HepG2 (cell line): ENCODE measurements around the gene PHTF2. TPM values are rescaled to one million over a fixed set of nuclear protein-coding genes. Genes with fewer than 3 reads are reported as not detected.

Experiments used
- ATAD3A ChIP-seq: sonication (generic); formaldehyde crosslinking; IDR thresholded peaks from 2 replicates; pipeline ENCODE4 v1.4.0; 2020; ENCODE audit warnings: missing genetic modification reagents
- ETV6 ChIP-seq: sonication (generic); formaldehyde crosslinking; conservative IDR thresholded peaks from 2 replicates; pipeline ENCODE4 v1.4.0; 2020; ENCODE audit warnings: missing genetic modification reagents
- HMGXB4 ChIP-seq, 2 experiments: sonication (generic) in 1 of 2; formaldehyde crosslinking in 1 of 2; IDR thresholded peaks; 2 replicates each; pipeline versions ENCODE4 v1.4.0 to v1.6.1; 2018 to 2020; ENCODE audit warnings: missing genetic modification reagents in 2 of 2, borderline replicate concordance in 1 of 2, low read depth in 1 of 2, mild to moderate bottlenecking in 1 of 2, missing biosample characterization in 1 of 2
- MED8 ChIP-seq: sonication (generic); formaldehyde crosslinking; IDR thresholded peaks from 2 replicates; pipeline ENCODE4 v1.8.1; 2023; ENCODE audit warnings: mild to moderate bottlenecking, missing genetic modification reagents; ENCODE audit not compliant: insufficient replicate concordance
- MYC ChIP-seq: sonication (generic); formaldehyde crosslinking; IDR thresholded peaks from 2 replicates; pipeline ENCODE4 v1.9.0; 2021; ENCODE audit warnings: missing genetic modification reagents, borderline replicate concordance
- NFRKB ChIP-seq: fragments of 450-650 bp; IDR thresholded peaks from 2 replicates; pipeline ENCODE4 v1.6.1; 2017
- PHF8 ChIP-seq: sonication (generic); formaldehyde crosslinking; IDR thresholded peaks from 2 replicates; pipeline ENCODE4 v1.5.0; 2020; ENCODE audit warnings: missing genetic modification reagents
- U2AF2 ChIP-seq: fragments of 200-400 bp; formaldehyde crosslinking; IDR thresholded peaks from 2 replicates; pipeline ENCODE4 v1.6.1; 2017; ENCODE audit warnings: low read depth, mild to moderate bottlenecking, low read length
- XBP1 ChIP-seq: sonication (generic); formaldehyde crosslinking; IDR thresholded peaks from 2 replicates; pipeline ENCODE4 v1.5.0; 2020; ENCODE audit warnings: missing genetic modification reagents
- ZFP36L1 ChIP-seq: sonication (generic); formaldehyde crosslinking; IDR thresholded peaks from 2 replicates; pipeline ENCODE4 v1.8.0; 2022; ENCODE audit warnings: mild to moderate bottlenecking, missing genetic modification reagents, moderate library complexity
- ZNF260 ChIP-seq: sonication (generic); formaldehyde crosslinking; IDR thresholded peaks from 2 replicates; pipeline ENCODE4 v1.4.0; 2020; ENCODE audit warnings: missing genetic modification reagents, low read depth, mild to moderate bottlenecking, borderline replicate concordance
- ZNF275 ChIP-seq: sonication (generic); formaldehyde crosslinking; IDR thresholded peaks from 2 replicates; pipeline ENCODE4 v1.8.0; 2022; ENCODE audit warnings: missing genetic modification reagents, mild to moderate bottlenecking, inconsistent platforms, borderline replicate concordance
- ZNF816 ChIP-seq: sonication (generic); formaldehyde crosslinking; IDR thresholded peaks from 2 replicates; pipeline ENCODE4 v1.8.0; 2022; ENCODE audit warnings: missing genetic modification reagents, mild to moderate bottlenecking, borderline replicate concordance
- ZSCAN5A ChIP-seq: sonication (generic); formaldehyde crosslinking; IDR thresholded peaks from 2 replicates; pipeline ENCODE4 v1.8.0; 2022; ENCODE audit warnings: mild to moderate bottlenecking, missing genetic modification reagents, borderline replicate concordance
- polyA plus RNA-seq, 8 experiments: library from polyadenylated mRNA; depleted of rRNA in 3 of 8; stranded (reverse) in 7 of 8; unstranded in 1 of 8; fragments of >200 nt; fragmentation: Illumina TruSeq in 4 of 8; extraction: Trizol in 4 of 8; gene quantifications; 2 replicates each; pipeline versions ENCODE4 v1.2.1 to v1.2.3, GENCODE V29; 2011 to 2016; ENCODE audit warnings: low read depth in 4 of 8, missing spikeins in 1 of 8, mixed read lengths in 1 of 8; ENCODE audit not compliant: insufficient read depth in 1 of 8
- total RNA-seq, 5 experiments: library from RNA; depleted of rRNA; stranded (reverse); fragments of >200 nt; fragmentation: Illumina TruSeq; extraction: Trizol; gene quantifications; 2 replicates each; pipeline ENCODE4 v1.2.3, GENCODE V29; 2016; ENCODE audit warnings: low read depth in 1 of 5
- TF ChIP-seq, protein P1 (sequence below): sonication (generic); formaldehyde crosslinking; IDR thresholded peaks from 2 replicates; pipeline ENCODE4 v1.5.1; 2020; ENCODE audit warnings: mild to moderate bottlenecking, missing genetic modification reagents, moderate library complexity
- TF ChIP-seq, protein P2 (sequence below): sonication (generic); formaldehyde crosslinking; IDR thresholded peaks from 2 replicates; pipeline ENCODE4 v1.8.0; 2022; ENCODE audit warnings: low read depth, missing genetic modification reagents
- TF ChIP-seq, protein P3 (sequence below): sonication (generic); formaldehyde crosslinking; IDR thresholded peaks from 2 replicates; pipeline ENCODE4 v1.4.0; 2020; ENCODE audit warnings: missing genetic modification reagents

Gene PHTF2
- total and polyA plus RNA-seq, 2 of the 13 experiments (the other 11 are each of a cell fraction or from before 2014, with no cell fraction given): 7.4 to 10.2 TPM

DNA sequence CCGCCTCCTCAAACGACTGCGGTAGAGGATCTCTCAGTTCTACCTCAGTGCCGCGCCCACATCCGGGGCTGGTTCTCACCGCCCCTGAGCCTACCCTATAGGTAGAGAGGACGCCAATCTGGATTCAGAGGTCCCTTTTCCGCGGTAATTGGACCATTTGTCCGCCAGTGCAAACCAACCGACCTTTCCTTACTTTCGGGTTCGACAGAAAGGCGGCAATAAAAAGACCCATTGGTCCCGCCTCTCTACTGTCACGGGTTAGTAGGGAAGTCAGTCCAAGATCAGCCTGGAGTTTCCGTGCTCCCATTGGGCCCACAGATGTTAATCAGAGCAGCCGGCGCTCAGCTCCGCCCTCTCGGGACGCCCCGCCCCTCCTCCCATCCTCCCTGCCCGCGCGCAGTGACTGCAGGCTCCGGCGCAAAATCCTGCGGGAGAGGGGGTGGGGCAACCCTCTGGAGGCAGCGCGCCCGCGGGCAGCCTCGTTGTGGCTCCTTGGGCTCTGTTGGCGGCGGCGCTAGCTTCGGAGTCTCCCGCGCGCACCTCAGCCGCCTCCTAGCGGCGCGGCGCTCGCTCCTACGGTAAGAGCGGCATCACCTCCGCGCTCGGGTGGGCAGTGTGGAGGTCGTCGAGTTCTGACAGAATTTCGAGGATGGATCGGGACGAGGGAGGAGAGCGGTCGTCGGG lies at the start of gene PHTF2, which contains the start of gene TMEM60 (continued):
- TF ChIP-seq HMGXB4 (CRISPR knock-in tag; IDR thresholded peaks at IDR 0.05; ENCODE audit: borderline replicate concordance in 1 of 2, low read depth in 1 of 2) (peak; percentile 79 to 93), ZNF816 (CRISPR knock-in tag) (peak; percentile 33; the same call in 1 of the 2 replicates), XBP1 (no peak), ZFP36L1 (CRISPR knock-in tag) (no peak), ZNF275 (CRISPR knock-in tag) (0 out of 2 replicates have a peak, but pooled peaks have one; percentile 37), PHF8 (CRISPR knock-in tag) (peak; percentile 82), ZNF260 (CRISPR knock-in tag) (no peak), ATAD3A (CRISPR knock-in tag) (no peak), MED8 (CRISPR knock-in tag) (peak; percentile 4), ETV6 (CRISPR knock-in tag) (0 out of 2 replicates have a peak, but pooled peaks have one; percentile 22), ZSCAN5A (CRISPR knock-in tag) (peak; percentile 48; the same call in 1 of the 2 replicates), MYC (CRISPR knock-in tag) (peak; percentile 81; the same call in 1 of the 2 replicates), NFRKB (no peak), U2AF2 (no peak)
- TF ChIP-seq, protein P1, sequence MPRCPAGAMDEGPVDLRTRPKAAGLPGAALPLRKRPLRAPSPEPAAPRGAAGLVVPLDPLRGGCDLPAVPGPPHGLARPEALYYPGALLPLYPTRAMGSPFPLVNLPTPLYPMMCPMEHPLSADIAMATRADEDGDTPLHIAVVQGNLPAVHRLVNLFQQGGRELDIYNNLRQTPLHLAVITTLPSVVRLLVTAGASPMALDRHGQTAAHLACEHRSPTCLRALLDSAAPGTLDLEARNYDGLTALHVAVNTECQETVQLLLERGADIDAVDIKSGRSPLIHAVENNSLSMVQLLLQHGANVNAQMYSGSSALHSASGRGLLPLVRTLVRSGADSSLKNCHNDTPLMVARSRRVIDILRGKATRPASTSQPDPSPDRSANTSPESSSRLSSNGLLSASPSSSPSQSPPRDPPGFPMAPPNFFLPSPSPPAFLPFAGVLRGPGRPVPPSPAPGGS (CRISPR knock-in tag): peak; percentile 34; the same call in 1 of the 2 replicates
- TF ChIP-seq, protein P2, sequence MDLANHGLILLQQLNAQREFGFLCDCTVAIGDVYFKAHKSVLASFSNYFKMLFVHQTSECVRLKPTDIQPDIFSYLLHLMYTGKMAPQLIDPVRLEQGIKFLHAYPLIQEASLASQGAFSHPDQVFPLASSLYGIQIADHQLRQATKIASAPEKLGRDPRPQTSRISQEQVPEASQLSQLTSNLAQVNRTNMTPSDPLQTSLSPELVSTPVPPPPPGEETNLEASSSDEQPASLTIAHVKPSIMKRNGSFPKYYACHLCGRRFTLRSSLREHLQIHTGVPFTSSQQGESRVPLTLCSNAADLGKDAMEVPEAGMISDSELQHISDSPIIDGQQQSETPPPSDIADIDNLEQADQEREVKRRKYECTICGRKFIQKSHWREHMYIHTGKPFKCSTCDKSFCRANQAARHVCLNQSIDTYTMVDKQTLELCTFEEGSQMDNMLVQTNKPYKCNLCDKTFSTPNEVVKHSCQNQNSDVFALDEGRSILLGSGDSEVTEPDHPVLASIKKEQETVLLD (CRISPR knock-in tag): peak; percentile 72; the same call in 1 of the 2 replicates
- TF ChIP-seq, protein P3, sequence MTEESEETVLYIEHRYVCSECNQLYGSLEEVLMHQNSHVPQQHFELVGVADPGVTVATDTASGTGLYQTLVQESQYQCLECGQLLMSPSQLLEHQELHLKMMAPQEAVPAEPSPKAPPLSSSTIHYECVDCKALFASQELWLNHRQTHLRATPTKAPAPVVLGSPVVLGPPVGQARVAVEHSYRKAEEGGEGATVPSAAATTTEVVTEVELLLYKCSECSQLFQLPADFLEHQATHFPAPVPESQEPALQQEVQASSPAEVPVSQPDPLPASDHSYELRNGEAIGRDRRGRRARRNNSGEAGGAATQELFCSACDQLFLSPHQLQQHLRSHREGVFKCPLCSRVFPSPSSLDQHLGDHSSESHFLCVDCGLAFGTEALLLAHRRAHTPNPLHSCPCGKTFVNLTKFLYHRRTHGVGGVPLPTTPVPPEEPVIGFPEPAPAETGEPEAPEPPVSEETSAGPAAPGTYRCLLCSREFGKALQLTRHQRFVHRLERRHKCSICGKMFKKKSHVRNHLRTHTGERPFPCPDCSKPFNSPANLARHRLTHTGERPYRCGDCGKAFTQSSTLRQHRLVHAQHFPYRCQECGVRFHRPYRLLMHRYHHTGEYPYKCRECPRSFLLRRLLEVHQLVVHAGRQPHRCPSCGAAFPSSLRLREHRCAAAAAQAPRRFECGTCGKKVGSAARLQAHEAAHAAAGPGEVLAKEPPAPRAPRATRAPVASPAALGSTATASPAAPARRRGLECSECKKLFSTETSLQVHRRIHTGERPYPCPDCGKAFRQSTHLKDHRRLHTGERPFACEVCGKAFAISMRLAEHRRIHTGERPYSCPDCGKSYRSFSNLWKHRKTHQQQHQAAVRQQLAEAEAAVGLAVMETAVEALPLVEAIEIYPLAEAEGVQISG (CRISPR knock-in tag): peak; percentile 70
